Gastrocnemius medialis (tissue), 4 donors: ENCODE measurements around the gene TANGO6. TPM values are rescaled to one million over a fixed set of nuclear protein-coding genes. Genes with fewer than 3 reads are reported as not detected.

Source experiments
- ATAC-seq, 2 donors: fragments of 150-250 bp; one replicate each; pipeline ENCODE4 v1.9.1; 2016
- DNase-seq, 2 donors: peaks; one replicate each; pipeline ENCODE4 v3.0.0-alpha.2; 2019
- H3K27ac ChIP-seq, 4 donors: fragments of 200-600 bp; sonication (generic); 1 replicate in 1 of 4; 2 replicates in 3 of 4; pipeline ENCODE4 v1.5.1; 2016 to 2018; ENCODE audit warnings: mild to moderate bottlenecking in 2 of 4, moderate library complexity in 1 of 4
- H3K27me3 ChIP-seq, 3 donors: fragments of 200-600 bp; sonication (generic) in 2 of 3; 1 replicate in 1 of 3; 2 replicates in 2 of 3; pipeline versions ENCODE4 v1.5.1 to v1.6.0; 2016 to 2019; ENCODE audit warnings: mild to moderate bottlenecking in 1 of 3, moderate library complexity in 1 of 3
- H3K36me3 ChIP-seq, 2 donors: fragments of 200-600 bp; sonication (generic) in 1 of 2; one replicate each; pipeline ENCODE4 v1.5.1; 2017 to 2018
- H3K4me1 ChIP-seq, 2 donors: fragments of 200-600 bp; sonication (generic) in 1 of 2; one replicate each; pipeline ENCODE4 v1.5.1; 2016 to 2017; ENCODE audit warnings: mild to moderate bottlenecking in 2 of 2
- H3K4me3 ChIP-seq, 4 donors: fragments of 200-600 bp; sonication (generic) in 3 of 4; 1 replicate in 1 of 4; 2 replicates in 3 of 4; pipeline ENCODE4 v1.5.1; 2016 to 2019; ENCODE audit warnings: mild to moderate bottlenecking in 2 of 4
- H3K9me3 ChIP-seq, 3 donors: fragments of 200-600 bp; sonication (generic) in 2 of 3; 1 replicate in 1 of 3; 2 replicates in 2 of 3; pipeline ENCODE4 v1.5.1; 2016 to 2019
- CTCF ChIP-seq, 5 experiments: fragments of 450-650 bp in 3 of 5; fragments of 200-600 bp in 2 of 5; sonication (generic) in 2 of 5; IDR thresholded peaks in 4 of 5; conservative IDR thresholded peaks in 1 of 5; 1 replicate in 4 of 5; 2 replicates in 1 of 5; pipeline ENCODE4 v1.5.1; 2016 to 2019; ENCODE audit warnings: antibody characterized with exemption in 5 of 5, mild to moderate bottlenecking in 3 of 5, moderate library complexity in 3 of 5
- POLR2A ChIP-seq, 2 donors: fragments of 450-650 bp; IDR thresholded peaks; one replicate each; pipeline ENCODE4 v1.6.1; 2017; ENCODE audit warnings: antibody characterized with exemption in 2 of 2, mild to moderate bottlenecking in 2 of 2, moderate library complexity in 2 of 2
- in situ Hi-C, 4 donors: fragments of 200-750 bp; cut with MboI; loops; one replicate each; pipeline versions ENCODE4 v1.15.0 to v1.8.0; 2017; ENCODE audit warnings: low sequenced_read_pairs in 4 of 4
- intact Hi-C: fragments of 100-400 bp; cut with DNase I; formaldehyde crosslinking; loops from one replicate; pipeline ENCODE4 v1.15.1; 2023; ENCODE audit warnings: low total_unique reads
- total RNA-seq, 4 donors: library from RNA; depleted of rRNA; stranded (reverse); fragments of >200 nt; gene quantifications; one replicate each; pipeline versions ENCODE4 v1.1.0 to v1.2.3, GENCODE V29; 2016

Gene TANGO6
- total RNA-seq, 4 donors from 2014 or later = 13.6 to 20.0 (median 17.8) TPM

- DNase-seq = no peak
- Histone ChIP-seq H3K4me1 (no peaks in the 10 kb centered on the region), H3K27me3 (no peaks in the 10 kb centered on the region), H3K27ac (no peak overlapping the region), H3K36me3 (peaks cover 0 to 20% of the 10 kb centered on the region in 2 donors), H3K4me3 (no peak overlapping the region), H3K9me3 (no peaks in the 10 kb centered on the region)
- intact Hi-C loops (no loop called here), in situ Hi-C loops (no loop called here)
- no peak for TF ChIP-seq POLR2A (IDR thresholded peaks at IDR 0.05)
- no peak for TF ChIP-seq CTCF (IDR thresholded peaks at IDR 0.05 in 4 of 5, conservative IDR thresholded peaks at IDR 0.05 in 1 of 5)
- ATAC-seq = no peak
Measured at GRCh38 chr16:69036399-69037091, 193.2 kb downstream of the TANGO6 start.

- in situ Hi-C loops = no loop called here
Measured at GRCh38 chr16:69037373-69038160, 194.2 kb downstream of the TANGO6 start.

DNA sequence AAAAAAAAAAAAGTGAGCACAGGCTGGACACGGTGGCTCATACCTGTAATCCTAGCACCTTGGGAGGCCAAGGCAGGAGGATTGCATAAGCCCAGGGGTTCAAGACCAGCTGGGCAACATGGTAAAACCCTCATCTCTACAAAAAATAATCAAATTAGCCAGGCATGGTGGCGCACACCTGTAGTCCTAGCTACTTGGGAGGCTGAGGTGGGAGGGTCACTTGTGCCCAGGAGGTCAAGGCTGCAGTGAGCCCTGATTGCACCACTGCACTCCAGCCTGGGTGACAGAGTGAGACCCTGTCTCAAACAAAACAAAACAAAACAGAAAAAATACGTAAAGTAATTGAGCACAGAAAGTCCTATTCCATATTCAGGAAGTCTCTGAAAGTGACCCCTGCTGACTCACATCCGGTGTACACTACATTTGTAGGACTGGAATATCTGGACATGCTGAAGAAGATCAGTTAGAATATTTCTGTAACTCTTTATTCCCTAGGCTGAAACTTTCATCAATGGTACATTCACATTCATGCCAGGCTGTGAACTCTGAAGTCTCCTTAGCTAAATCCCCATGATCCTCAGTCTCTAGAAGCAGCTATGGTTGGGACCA lies 196.1 kb downstream of the TANGO6 start:
- ATAC-seq = no peak
- H3K4me1 ChIP-seq = no peaks in the 10 kb centered on the region
- intact Hi-C loops = no loop called here
- DNase-seq = no peak
- H3K36me3 ChIP-seq = peaks cover 0 to 22% of the 10 kb centered on the region in 2 donors
- H3K27ac ChIP-seq = no peak overlapping the region
- TF ChIP-seq POLR2A (IDR thresholded peaks at IDR 0.05) (no peak), CTCF (IDR thresholded peaks at IDR 0.05 in 4 of 5, conservative IDR thresholded peaks at IDR 0.05 in 1 of 5) (no peak)
- in situ Hi-C loops = no loop called here
- H3K4me3 ChIP-seq = no peak overlapping the region
- H3K9me3 ChIP-seq = no peaks in the 10 kb centered on the region
- H3K27me3 ChIP-seq = no peaks in the 10 kb centered on the region

More at GRCh38 chr16:69037373-69038160, 194.2 kb downstream of the TANGO6 start:
- DNase-seq (no peak), ATAC-seq (no peak)
- intact Hi-C loops = no loop called here
- Histone ChIP-seq H3K4me3 (no peak overlapping the region), H3K27me3 (no peaks in the 10 kb centered on the region), H3K36me3 (peaks cover 0 to 26% of the 10 kb centered on the region in 2 donors), H3K27ac (no peak overlapping the region), H3K4me1 (no peaks in the 10 kb centered on the region), H3K9me3 (no peaks in the 10 kb centered on the region)
- TF ChIP-seq POLR2A (IDR thresholded peaks at IDR 0.05) = no peak
- no peak for TF ChIP-seq CTCF (IDR thresholded peaks at IDR 0.05 in 4 of 5, conservative IDR thresholded peaks at IDR 0.05 in 1 of 5)

DNA sequence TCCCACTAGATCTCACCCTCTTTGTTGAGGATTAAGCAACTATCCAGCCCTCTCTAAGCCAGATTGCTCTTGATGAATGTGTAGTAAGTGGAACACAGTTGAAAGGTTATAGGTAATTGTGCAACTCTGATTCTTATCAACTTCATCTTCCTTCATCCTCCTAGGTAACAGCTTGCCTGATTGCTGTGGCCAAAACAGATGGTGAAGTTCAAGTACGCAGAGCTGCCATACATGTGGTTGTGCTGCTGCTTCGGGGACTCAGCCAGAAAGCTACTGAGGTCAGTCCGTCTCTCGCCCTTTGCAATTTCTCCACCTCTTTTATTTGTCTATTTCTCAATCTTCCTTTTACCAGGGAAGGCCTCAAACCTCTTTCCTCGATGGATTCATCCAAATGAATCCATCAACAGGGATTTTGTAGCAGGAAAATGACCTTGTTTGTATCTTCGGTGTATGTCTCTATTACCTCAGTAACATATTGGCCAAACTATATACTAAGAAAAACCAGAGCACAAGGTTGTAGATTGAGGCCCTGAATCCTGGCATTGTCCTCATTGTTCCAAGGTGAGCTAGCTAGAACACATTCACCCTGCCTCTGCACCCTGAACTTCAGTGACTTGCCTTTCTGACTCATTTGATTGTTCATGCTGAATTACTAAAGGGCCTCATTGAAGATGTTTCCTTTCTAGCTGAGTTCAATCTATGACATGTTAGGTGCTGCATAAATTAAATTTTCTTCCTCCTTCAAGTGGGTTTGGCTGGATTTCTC lies 197.0 kb downstream of the TANGO6 start:
- TF ChIP-seq POLR2A (IDR thresholded peaks at IDR 0.05) (no peak), CTCF (IDR thresholded peaks at IDR 0.05 in 4 of 5, conservative IDR thresholded peaks at IDR 0.05 in 1 of 5) (no peak)
- no peak for ATAC-seq
- Histone ChIP-seq H3K4me3 (no peak overlapping the region), H3K27ac (no peak overlapping the region), H3K4me1 (no peaks in the 10 kb centered on the region), H3K36me3 (peaks cover 0 to 21% of the 10 kb centered on the region in 2 donors), H3K9me3 (no peaks in the 10 kb centered on the region), H3K27me3 (no peaks in the 10 kb centered on the region)
- in situ Hi-C loops (no loop called here), intact Hi-C loops (no loop called here)
- no peak for DNase-seq
